GM18507 (cell line): Measurements from ENCODE around the gene ELP2.
"Not testable (repeated sequence)": the region's sequence is repeated elsewhere in the genome, so short reads cannot be mapped to it uniquely, and the experiment has no call there.

Experiments
- DNase-seq: peaks from one replicate; pipeline ENCODE4 v3.0.0; 2011; ENCODE audit warnings: low read depth; ENCODE audit not compliant: insufficient read length; ENCODE audit errors: extremely low spot score
- FAIRE-seq: peaks from 2 replicates; lab custom pipeline; 2011; peaks lifted over from hg19 to GRCh38; lab: Jason Lieb, UNC

The ELP2 gene

DNA sequence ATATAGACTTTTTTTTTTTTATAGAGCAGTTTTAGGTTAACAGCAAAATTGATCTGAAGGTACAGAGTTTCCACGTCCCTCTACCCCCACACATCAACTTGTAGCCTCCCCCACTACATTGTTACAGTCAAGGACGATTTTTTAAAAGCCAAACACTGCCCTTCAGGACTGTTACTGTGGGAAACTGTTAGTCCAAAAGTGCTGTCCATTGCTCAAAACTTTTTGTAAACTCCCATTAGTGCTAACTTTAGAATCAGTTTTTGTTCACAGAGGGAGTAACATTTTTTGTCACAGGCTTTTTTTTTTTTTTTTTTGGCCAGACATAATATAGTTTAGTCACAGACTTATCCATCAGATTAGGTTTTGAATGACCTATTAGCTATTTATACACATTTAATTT is 24.1 kb downstream of the ELP2 start:
- DNase-seq (no peak), FAIRE-seq (no peak)

DNA sequence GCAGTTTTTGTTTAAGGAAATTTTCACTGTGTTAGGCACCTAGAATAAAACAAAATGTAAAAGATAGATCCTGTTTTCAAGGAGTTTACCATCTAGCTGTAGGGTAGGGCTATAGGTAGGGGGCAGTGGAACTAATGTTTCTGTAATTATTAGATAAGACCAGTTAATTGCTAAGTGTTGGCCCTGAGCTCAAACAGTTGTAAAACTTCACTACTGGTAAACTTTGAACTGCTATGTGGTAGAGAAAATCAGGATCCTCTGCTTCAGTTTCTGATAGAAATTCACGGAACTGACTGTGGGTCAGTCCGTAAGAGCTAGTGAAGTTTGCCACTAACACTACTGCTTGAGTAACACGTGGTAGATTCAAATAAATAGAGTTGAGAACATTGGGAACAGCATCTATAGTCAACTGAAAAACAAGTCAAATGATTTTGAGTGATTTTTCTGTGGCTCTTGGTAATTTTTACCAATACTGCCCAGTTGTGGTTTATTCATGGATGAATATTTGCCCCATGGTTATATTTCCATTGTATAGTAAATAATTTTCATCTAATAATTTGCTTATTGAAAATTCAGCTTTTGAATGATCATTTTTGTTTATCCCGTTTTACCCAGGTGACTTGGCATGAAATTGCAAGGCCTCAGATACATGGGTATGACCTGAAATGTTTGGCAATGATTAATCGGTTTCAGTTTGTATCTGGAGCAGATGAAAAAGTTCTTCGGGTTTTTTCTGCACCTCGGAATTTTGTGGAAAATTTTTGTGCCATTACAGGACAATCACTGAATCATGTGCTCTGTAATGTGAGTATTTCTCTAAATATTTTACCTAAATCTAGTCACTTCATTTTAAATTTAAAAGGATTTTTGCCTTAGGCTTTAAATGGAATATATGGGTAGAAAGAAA is 26.4 kb downstream of the ELP2 start:
- FAIRE-seq (no peak), DNase-seq (no peak)

GRCh38 chr18:36157441-36157840 is 27.7 kb downstream of the ELP2 start:
- no peak for FAIRE-seq
- DNase-seq: no peak

DNA sequence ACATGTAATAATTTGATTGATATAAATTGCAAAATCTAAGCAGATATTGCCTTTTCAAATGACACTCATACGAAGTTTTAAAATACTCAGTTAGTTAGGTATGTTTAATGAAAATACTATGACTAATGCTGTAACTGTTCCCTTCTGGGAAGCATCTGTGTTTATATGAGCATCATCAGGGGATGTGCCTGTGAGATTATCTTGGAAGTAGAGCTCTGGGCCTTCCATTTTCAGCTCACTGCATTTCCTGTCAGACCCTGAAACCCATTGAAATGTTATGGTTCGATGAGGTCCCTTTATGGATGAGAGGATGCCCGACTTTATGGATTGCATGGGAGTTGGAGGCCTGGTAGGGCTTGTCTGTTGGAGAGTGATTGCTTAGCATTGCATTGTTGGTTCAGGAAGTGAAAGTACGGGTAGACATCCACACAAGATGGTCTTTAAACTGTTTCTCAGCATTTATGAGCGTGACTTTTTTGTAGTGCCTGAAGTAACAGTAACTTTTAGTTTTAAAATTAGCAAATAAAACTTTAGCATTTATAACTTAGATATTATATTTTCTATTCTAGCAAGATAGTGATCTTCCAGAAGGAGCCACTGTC is 28.7 kb downstream of the ELP2 start:
- FAIRE-seq (no peak), DNase-seq (no peak)

DNA sequence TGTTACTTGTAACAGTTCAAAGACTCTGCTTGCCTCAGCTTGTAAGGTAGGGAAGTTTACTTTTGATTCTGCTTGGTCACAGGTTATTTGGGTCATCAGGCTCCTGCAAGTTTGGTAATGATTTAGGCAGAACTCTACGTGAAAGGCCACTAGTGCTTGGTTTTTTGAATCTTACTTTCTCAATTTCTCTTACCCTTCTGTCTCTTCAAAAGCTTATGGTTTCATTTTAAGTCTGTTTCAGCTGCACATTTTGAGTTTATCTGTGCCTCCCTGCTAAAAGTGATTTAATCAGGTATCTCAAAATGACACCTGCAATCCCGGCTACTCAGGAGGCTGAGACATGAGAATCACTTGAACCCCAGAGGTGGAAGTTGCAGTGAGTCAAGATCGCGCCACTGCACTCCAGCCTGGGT is 31.3 kb downstream of the ELP2 start:
- no peak for FAIRE-seq
- no peak for DNase-seq

DNA sequence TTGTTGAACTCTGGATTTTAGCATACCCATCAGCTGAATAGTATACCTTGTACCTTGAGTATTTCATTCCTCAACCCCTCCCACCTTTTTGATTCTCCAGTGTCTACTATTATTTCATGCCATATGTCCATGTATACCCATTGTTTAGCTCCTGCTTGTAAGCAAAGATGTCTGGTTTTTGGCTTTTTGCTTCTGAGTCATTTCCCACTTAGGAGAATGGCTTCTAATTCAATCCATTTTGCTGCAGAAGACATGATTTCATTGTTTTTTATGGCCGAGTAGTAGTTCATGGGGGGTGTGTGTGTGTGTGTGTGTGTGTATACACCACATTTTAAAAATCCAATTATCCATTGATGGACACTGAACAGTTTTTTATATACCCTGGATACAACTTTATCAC is 33.3 kb downstream of the ELP2 start:
- DNase-seq: no peak

DNA sequence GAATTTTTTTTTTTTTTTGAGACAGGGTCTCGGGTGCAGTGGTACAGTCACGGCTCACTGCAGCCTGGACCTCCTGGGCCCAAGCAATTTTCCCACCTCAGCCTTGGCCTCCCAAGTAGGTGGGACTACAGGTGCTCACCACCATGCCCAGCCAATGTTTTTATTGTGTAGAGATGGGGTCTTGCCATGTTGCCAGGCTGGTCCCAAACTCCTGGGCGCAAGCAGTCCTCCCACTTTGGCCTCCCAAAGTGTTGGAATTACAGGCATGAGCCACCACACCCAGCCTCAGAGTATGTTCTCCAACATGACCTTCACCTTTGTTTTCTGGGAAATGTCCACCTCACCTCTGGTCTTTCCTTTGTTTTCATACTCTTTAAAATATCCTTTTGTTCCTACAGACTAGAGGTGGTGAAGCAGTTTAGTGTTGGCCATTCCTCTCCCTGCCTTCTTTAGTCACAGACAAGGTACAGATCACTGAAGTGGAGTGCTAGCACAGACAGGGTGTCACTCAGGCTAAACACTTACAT is 38.1 kb downstream of the ELP2 start:
- no peak for FAIRE-seq
- DNase-seq: no peak

More for the DNA sequence above, 33.3 kb downstream of the ELP2 start:
- FAIRE-seq: no peak

DNA sequence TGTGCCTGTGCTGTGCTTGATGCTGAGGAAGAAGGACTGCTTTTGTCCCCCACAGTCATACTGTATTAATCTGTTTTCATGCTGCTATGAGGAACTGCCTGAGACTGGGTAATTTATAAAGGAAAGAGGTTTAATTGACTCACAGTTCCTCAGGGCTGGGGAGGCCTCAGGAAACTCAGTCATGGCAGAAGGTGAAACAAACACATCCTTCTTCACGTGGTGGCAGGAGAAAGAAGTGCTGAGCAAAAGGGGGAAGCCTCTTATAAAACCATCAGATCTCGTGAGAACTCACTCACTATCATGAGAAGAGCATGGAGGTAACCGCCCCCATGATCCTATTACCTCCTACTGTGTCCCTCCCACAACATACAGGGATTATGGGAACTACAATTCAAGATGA is 38.6 kb downstream of the ELP2 start:
- not testable (repeated sequence) for FAIRE-seq, DNase-seq

DNA sequence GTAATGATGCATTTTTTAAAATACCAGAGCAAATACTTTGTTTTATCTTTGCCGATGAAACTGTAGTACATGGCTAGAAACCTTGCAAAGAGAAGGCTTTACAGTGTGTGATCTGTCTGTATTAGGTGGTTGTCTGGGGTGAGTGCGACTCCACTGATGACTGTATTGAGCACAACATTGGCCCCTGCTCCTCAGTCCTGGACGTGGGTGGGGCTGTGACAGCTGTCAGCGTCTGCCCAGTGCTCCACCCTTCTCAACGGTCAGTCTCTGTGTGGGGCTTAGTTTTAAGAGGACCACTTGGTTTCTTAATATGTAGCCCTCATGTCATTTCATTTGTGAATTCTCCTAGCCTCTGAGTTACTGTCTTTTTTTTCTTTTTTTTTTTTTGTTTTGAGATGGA is 40.2 kb downstream of the ELP2 start:
- DNase-seq (no peak), FAIRE-seq (no peak)

DNA sequence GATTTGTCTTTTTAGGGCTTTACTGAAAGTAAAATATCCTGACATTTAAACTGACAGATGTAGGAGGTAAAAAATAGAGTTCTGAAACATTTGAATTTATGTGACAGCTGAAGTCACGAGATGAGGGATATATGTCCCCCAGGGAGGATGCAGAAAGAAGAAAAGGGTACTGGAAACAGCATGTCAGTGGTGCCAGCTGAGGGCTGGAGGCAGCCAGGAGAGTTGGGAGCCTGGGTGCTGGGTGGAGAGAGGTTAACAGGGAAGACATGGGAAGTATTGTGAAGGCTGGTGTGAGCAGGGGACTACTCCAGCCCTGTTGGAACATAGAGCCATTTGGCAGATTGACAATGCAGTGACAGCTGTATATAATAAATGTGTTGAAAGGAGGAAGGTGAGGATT is 45.8 kb downstream of the ELP2 start:
- DNase-seq: no peak
- FAIRE-seq: no peak

DNA sequence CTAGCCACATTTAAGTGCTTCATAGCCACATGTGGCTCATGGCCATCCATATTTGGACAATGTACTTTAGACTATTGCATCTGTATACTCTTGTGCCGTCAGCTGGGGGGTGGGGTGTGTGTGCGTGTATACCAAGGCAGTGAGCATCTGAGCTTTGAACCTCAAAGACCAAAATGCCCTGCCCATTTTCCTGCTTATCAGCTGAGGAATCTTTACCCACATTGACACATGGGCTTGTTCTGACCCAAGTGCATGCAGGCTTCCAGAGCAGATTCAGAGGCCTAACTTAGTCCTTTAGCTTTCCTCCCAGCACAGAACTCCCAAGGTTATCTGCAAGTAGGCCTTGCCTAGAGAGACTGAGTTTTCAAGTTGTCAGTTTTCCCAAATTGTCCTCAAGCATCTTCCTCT is 46.5 kb downstream of the ELP2 start:
- FAIRE-seq: no peak
- no peak for DNase-seq

DNA sequence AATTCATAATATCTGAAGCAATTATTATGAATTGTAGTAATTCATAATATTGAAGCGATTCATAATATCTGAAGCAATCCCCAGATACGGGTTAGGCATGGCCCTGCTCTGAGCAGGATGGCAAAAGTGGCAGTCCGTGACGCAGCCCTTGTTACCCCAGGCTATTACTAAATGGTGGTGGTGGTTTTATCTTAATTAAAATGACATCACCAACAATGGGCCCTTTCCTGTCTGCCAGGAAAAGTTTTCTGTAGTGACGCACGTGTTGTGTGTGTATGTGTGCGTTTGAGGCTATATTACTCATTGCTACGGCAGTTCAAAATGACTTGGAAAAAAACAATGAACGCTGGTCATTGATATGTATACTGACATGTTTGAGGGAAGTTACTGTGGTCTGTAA is 47.0 kb downstream of the ELP2 start:
- FAIRE-seq: no peak

GRCh38 chr18:36177913-36178312 is 48.2 kb downstream of the ELP2 start:
- FAIRE-seq (no peak), DNase-seq (no peak)

More for the DNA sequence above, 47.0 kb downstream of the ELP2 start:
- DNase-seq: no peak

- DNase-seq: no peak
- FAIRE-seq: no peak
These were observed 50.1 kb downstream of the ELP2 start for GRCh38 chr18:36179562-36180355.

DNA sequence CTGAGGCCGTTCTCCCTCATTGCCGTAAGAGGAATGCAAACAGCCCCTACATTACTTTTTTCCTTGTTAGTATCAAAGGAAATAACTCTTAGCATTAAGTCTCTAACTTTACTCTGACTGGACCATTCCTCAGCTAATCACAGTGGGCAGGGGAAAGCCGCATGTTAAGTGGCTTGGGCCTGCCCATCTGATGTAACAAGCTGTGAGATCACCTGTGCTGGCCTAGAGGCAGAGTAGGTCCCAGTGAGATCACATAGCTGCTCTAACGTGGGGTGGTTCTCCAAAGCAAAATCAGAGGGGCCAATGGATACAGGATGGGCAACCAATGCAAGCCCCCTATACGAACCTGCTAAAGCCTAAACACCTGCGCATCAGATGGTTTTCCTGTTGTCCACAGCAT is 51.7 kb downstream of the ELP2 start:
- FAIRE-seq (no peak), DNase-seq (no peak)

DNA sequence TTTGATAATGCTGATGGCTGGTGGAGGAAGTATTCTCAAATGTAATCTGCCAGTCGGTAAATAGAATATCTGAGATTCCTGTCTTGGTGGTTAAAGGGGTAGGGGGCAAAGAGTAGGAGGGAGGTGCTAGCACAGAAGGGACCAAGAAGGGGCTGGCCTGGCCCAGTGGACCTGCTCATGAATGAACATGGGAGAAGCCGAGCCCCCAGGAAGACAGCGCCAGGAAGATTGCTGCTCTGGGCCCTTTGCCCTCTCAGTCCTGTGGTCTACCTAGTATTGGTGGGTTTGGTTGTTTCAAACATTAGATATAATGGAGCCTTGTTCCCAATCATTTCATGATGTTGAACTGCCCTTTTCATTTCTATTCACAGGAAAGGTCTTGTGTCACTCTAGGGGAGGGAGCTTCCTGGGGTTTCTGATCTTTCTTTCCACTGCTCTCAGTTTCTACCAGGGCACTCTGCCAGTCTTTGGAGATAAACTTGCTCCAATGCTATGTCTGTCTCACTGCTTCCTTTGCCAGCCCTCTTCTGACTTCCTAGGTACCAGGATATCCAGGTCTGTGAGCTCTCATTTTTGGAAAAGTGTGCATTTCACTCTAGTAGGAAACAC is 52.3 kb downstream of the ELP2 start:
- FAIRE-seq: no peak
- DNase-seq: no peak

DNA sequence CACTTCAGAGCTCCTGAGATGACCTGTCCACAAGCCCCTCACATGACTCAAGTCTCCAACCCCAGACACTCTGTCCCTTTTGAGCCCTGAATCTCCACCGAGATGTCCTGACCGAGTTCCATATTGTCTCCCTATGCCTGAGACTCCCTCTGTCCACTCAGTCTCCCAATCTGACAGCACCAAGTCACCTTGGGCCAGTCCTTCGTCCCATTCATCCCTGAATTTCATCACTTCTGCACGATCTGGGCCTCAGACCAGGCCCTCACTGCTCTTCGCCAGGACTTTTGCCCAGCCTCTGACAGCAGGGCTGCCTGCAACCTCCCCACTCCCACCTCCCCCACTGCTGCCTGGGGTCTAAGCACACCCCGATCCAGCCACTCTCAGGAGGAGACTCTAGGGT is 53.3 kb downstream of the ELP2 start:
- DNase-seq: no peak
- FAIRE-seq: no peak

GRCh38 chr18:36183987-36184386 is 54.3 kb downstream of the ELP2 start:
- DNase-seq (no peak), FAIRE-seq (no peak)

DNA sequence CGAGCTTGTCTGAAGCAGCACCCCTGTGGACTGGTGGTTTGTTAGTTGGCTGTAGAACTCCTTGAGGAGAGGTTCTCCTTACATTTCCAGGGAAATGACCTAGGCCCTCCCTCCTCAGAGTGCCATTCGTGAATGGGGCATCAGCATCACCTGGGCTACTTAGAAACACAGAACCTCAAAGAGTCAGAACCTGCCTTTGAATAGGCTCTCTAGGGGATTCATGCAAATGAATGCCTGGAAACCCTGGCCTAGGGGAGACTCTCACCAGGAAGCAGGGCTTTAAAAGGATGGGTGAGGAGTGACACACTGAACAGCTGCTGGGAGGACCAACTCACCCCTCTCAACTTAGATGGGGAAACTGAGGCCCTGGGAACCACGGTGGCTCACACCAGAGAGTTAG is 55.5 kb downstream of the ELP2 start:
- no peak for FAIRE-seq
- no peak for DNase-seq
